ENCODE measurements around the gene MBTPS1. TPM values are rescaled to one million over a fixed set of nuclear protein-coding genes. Genes with fewer than 3 reads are reported as not detected.

The MBTPS1 gene
- total and polyA plus RNA-seq, 9 of the 15 experiments (the other 6 are each of a cell fraction or from before 2014, with no cell fraction given) = 2.8 to 57.6 (median 43.8) TPM

DNA sequence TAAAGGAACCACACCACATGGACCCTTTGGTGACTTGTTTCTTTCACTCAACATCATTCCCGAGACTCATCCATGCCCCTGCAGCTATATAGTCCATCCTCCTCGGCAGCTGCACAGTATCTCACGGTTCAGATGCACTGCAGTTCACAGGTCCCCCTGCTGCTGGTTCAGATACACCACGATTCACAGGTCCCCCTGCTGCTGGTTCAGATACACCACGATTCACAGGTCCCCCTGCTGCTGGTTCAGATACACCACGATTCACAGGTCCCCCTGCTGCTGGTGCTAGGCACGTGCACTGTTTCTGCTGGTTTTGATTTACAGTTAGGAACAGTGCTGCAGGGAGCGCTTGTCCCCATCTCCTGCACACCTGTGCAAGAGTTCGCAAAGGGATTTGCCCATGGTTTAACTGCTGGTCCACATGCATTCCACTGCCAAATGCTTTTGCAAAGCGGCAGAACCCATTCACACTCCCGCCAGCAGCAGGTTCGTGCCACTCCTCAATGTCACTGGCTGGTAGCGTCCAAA, 24.5 kb upstream of the MBTPS1 start:
- Histone ChIP-seq H3K4me2 (ENCODE audit: insufficient read depth, low read length) (no peak overlapping the region), H3K27me3 (ENCODE audit: control insufficient read depth in 2 of 2, insufficient read depth in 2 of 2, low read length in 2 of 2) (peaks cover 0 to 2% of the 10 kb centered on the region in 2 experiments; a peak in 2 of 5 replicates), H4K20me1 (replicated peaks; ENCODE audit: control insufficient read depth, insufficient read depth, low read length) (no peaks in the 10 kb centered on the region), H3K9me1 (ENCODE audit: control insufficient read depth, insufficient read depth, low read length) (no peaks in the 10 kb centered on the region), H2AFZ (ENCODE audit: low read depth, low read length) (no peak overlapping the region), H3K27ac (ENCODE audit: extremely low read depth, low read depth, low read length) (no peak overlapping the region), H3K9ac (ENCODE audit: insufficient read depth in 1 of 2, low read depth in 2 of 2, low read length in 2 of 2) (no peak overlapping the region), H3K9me3 (replicated peaks; ENCODE audit: control insufficient read depth, insufficient read depth, low read depth, low read length) (no peaks in the 10 kb centered on the region), H3K4me1 (replicated peaks in 1 of 2; ENCODE audit: control insufficient read depth in 2 of 2, insufficient read depth in 2 of 2, low read length in 2 of 2) (peaks cover 34 to 41% of the 10 kb centered on the region in 2 experiments), H3K79me2 (ENCODE audit: control insufficient read depth, insufficient read depth, low read length) (peaks cover 65% of the 10 kb centered on the region), H3K4me3 (no peak overlapping the region), H3K36me3 (ENCODE audit: control insufficient read depth, insufficient read depth, low read length) (no peaks in the 10 kb centered on the region)
- intact Hi-C loops (cut with micrococcal nuclease) (loop anchor here (2.0 kb wide), 1 partner anchor 34 kb away; no protein-coding TSS in a partner anchor), in situ Hi-C loops (cut with MboI) (no loop called here)
- ChIA-PET POLR2A (interaction anchor here (0.9 to 1.3 kb wide), 3 partner anchors 9 to 24 kb away, joined by 3 to 4 read pairs (median 3); partner anchors contain the start of gene MBTPS1), CTCF (ENCODE audit: low intra/inter-chr PET ratio) (interaction anchor here (0.6 to 1.0 kb wide), 2 partner anchors 16 to 36 kb away, joined by 3 read pairs; no protein-coding TSS in a partner anchor)
- no TSS peak for BruUV-seq (replicated peaks)
- WGBS (ENCODE audit: insufficient coverage, low coverage, missing lambda C conversion rate) = 56% methylated on average over 13 of the region's 13 CpGs
- no peak for FAIRE-seq
- DNase-seq (ENCODE audit: extremely low read depth in 1 of 4, low spot score in 3 of 4) = peak in 1 of 4 experiments; percentile 56
- peak; percentile 16 for ATAC-seq
- TF ChIP-seq TFAP4 (CRISPR knock-in tag; IDR thresholded peaks at IDR 0.05; ENCODE audit: borderline replicate concordance) = peak; percentile 59; the same call in 1 of the 2 replicates
- TF ChIP-seq TEAD4 (IDR thresholded peaks at IDR 0.05; ENCODE audit: low read length) = peak; percentile 76
- no peak for TF ChIP-seq TEAD4 (CRISPR knock-in tag; IDR thresholded peaks at IDR 0.05; ENCODE audit: borderline replicate concordance)
- peak; percentile 54 to 78; a peak in 3 of 4 replicates for TF ChIP-seq TRIM24 (IDR thresholded peaks at IDR 0.05)
- peak; percentile 39; the same call in 1 of the 2 replicates for TF ChIP-seq CXXC5 (CRISPR knock-in tag; IDR thresholded peaks at IDR 0.05)
- peak; percentile 52 for TF ChIP-seq MEIS2 (IDR thresholded peaks at IDR 0.05; ENCODE audit: partially characterized antibody)
- peak; percentile 89 for TF ChIP-seq CBFA2T3 (IDR thresholded peaks at IDR 0.05)
- TF ChIP-seq, protein P1, sequence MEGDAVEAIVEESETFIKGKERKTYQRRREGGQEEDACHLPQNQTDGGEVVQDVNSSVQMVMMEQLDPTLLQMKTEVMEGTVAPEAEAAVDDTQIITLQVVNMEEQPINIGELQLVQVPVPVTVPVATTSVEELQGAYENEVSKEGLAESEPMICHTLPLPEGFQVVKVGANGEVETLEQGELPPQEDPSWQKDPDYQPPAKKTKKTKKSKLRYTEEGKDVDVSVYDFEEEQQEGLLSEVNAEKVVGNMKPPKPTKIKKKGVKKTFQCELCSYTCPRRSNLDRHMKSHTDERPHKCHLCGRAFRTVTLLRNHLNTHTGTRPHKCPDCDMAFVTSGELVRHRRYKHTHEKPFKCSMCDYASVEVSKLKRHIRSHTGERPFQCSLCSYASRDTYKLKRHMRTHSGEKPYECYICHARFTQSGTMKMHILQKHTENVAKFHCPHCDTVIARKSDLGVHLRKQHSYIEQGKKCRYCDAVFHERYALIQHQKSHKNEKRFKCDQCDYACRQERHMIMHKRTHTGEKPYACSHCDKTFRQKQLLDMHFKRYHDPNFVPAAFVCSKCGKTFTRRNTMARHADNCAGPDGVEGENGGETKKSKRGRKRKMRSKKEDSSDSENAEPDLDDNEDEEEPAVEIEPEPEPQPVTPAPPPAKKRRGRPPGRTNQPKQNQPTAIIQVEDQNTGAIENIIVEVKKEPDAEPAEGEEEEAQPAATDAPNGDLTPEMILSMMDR (IDR thresholded peaks at IDR 0.05 in 2 of 3, conservative IDR thresholded peaks at IDR 0.05 in 1 of 3; ENCODE audit: insufficient read depth in 2 of 3, low read depth in 1 of 3, low read length in 3 of 3) = peak; percentile 55 to 93 (median 63)
- no peak for TF ChIP-seq WHSC1 (IDR thresholded peaks at IDR 0.05; ENCODE audit: low read length)
- TF ChIP-seq GATA2 (CRISPR knock-in tag; IDR thresholded peaks at IDR 0.05) = peak; percentile 65
- TF ChIP-seq, protein P2, sequence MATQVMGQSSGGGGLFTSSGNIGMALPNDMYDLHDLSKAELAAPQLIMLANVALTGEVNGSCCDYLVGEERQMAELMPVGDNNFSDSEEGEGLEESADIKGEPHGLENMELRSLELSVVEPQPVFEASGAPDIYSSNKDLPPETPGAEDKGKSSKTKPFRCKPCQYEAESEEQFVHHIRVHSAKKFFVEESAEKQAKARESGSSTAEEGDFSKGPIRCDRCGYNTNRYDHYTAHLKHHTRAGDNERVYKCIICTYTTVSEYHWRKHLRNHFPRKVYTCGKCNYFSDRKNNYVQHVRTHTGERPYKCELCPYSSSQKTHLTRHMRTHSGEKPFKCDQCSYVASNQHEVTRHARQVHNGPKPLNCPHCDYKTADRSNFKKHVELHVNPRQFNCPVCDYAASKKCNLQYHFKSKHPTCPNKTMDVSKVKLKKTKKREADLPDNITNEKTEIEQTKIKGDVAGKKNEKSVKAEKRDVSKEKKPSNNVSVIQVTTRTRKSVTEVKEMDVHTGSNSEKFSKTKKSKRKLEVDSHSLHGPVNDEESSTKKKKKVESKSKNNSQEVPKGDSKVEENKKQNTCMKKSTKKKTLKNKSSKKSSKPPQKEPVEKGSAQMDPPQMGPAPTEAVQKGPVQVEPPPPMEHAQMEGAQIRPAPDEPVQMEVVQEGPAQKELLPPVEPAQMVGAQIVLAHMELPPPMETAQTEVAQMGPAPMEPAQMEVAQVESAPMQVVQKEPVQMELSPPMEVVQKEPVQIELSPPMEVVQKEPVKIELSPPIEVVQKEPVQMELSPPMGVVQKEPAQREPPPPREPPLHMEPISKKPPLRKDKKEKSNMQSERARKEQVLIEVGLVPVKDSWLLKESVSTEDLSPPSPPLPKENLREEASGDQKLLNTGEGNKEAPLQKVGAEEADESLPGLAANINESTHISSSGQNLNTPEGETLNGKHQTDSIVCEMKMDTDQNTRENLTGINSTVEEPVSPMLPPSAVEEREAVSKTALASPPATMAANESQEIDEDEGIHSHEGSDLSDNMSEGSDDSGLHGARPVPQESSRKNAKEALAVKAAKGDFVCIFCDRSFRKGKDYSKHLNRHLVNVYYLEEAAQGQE (IDR thresholded peaks at IDR 0.05; ENCODE audit: borderline replicate concordance) = peak; percentile 14; the same call in 1 of the 2 replicates
- TF ChIP-seq, protein P2 (CRISPR knock-in tag; IDR thresholded peaks at IDR 0.05; ENCODE audit: low read depth) = no peak
